Skeletal muscle cell (primary cell): ENCODE data around the gene DLGAP4.

Experiments used
- DNase-seq: peaks from one replicate; pipeline ENCODE4 v3.0.0-alpha.2; 2010; ENCODE audit warnings: low read depth
- H3K4me3 ChIP-seq: 2 replicates; pipeline ENCODE4 v1.5.1; 2011; ENCODE audit warnings: low read depth, mild to moderate bottlenecking, control low read depth, low read length, moderate library complexity

Gene DLGAP4

DNA sequence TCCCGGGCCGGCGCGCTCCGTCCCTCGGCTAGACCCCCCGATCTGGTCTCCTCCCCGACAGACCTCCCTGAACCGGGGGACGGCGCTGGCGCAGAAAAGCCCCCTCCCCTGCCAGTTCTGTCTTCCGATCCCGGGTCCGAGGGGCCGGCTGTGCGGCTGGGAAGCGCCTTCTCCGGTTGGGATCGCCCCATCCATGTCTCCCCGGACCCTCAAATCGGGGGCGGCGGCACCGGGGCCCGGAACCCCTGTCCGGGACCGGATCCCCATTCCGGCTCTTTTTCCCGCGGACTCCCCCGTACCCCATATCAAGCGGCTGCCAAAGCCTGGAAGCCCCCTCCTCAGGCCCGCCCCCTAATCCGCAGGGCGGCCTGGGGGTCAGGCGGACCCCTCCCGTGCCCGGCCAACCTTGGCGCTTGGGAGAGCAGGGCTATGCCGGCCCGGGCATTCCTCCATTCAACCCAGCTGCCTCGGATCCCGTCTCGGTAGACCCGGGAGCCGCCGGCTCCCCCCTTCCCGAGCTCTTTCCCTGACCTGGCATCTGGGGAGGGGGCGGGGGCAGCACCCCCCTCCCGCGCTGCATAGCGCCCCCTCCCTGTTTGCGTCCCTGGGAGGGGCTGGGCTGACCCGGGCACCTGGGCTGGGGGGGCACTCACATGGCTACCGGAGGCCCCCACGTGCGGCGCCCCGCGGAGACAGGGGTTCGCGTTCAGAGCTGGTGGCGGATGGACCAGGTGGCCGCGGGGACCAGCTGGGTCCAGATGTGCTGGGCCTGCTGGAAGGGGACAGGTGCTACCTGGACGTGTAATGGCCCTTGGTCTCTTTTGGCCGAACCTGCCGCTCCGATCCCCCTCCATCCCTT lies 643 bp downstream of the DLGAP4 start:
- H3K4me3 ChIP-seq, result no peak overlapping the region
- no peak for DNase-seq

DNA sequence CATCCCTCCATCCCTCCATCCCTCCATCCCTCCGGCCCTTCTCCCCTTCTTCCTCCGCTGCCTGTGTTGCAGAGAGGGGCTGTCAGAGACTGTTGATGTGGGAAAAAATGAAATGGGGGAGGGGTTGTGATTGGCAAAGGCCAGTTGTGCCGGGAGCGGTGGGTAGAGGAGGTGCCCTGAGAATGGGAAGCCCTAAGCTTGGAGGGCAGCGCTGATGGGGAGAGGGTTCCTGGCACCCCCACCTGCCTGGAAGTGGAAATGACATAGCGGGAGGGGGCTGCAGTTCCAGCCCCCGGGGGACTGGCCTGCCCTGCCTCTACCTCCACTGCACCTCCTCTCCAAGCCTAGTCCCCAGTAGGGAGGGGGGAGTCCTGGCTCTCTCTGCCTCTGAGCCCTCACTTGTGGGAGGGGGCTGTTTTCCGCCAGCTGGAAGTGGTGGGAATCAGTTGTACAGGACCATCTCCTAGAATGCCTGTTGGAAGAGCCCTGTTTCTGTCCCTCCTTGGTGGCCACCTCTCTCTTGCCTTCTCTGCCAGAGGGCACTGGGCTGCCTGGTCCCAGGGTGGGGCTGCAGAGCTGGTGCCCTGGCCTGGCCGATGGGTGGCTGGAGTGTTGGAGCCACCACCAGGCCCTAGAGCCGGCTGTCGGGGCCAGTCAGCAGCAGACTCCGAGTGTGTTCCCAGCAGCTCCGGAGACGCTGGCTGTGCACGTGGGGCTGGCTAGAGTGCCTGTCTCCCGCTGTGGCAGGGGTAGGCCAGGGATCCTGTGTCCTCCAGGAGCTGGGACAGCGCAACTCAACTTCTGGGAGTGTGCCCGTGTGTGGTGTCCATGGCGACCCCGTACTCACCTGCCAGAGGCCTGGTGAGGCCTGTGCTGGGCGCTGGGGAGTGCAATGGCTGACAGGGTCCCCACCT lies 1.5 kb downstream of the DLGAP4 start:
- no peak for DNase-seq
- no peak overlapping the region for H3K4me3 ChIP-seq

DNA sequence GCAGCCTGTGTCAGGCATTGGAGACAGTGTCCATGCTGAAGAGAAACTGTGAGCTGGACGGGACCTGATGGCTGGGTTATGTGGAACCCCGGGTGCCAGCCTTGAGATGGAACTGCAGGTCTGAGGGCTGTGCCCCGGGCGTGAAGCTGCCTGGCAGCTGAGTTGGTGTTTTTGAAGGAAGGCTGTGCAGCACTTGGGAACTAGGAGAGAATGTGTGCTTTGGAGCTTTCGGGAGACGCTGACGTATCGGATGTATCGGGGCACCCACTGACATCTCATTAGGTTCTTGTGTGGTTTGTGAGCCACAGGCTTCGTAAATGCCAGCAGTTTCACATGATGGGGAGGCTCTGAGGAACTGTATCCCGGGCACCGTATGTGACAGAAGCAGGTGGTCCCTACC lies 2.2 kb downstream of the DLGAP4 start:
- no peak overlapping the region for H3K4me3 ChIP-seq
- no peak for DNase-seq

DNA sequence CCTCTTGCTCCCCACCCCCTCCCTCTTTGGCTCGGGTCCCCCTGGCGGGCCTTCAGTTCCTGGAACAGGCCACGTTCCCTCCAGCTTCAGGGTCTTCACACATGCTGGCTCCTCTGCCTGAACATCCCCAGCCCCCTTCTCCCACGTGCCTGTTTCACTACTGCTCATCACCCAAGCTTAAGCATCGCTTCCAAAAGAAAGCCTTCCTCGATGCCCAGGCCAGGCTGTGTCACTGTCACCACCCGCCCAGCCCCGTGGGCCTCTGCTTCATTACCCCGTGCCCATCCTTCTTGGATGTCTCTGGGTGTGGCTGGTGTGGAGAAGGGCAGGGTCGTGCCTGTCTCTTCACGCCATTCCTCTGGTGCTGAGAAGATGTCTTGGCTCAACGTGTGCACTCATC lies 2.8 kb downstream of the DLGAP4 start:
- no peak for DNase-seq
- H3K4me3 ChIP-seq, result no peak overlapping the region

DNA sequence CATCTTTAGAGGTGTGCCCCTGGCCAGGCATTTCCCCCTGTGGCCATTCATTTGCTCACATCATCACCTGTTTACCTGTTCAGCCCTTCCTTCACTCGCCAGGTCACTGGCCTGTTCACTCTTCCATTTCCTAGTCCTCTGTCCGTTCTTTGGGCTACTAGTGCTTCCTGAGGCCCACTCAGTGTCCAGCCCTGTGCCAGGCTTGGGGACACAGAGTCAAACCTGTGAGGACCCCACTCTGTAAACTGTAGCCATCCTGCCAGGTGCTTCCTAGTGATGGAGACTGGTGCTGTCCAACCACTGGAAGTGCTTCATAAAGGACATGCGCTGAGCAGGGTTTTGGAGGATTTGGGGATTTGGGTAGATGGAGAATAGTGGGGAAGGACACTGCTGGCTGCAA lies 3.5 kb downstream of the DLGAP4 start:
- no peak for DNase-seq
- no peak overlapping the region for H3K4me3 ChIP-seq

DNA sequence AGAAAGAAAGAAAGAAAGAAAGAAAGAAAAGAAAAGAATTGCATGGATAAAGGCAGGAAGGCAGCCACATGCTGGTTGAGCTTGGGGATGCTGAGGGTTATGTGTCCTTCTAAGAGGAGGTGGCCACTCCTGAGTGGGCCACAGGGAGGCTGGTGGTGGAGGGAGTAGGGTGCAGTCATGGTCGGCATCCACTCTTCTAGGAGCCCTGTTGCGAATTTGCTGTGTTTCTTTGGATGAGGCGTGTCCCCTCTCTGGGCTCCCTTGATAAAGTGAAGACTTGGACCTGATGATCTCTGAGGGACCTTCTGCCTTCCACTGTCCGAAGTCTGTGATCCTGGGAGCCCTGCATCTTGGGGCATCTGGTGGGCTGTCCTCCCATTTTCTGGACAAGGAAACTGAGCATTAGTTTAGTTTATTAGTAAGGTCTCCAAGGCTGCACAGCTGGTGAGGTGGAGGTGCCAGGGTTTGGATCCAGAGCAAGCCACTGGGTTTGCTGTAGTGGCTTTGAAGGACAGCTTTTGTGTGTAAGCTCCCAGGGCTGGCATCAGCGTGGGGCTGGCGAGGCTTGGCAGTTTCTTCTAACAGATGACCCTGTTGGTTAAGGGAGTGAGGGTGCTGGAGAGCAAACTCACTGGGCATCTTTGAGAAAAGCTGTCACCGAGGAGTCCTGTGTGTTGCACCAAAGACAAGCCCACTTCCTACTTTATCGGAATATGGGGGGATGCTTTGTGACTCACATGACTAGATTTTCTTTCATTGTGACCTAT lies 4.3 kb downstream of the DLGAP4 start:
- no peak for DNase-seq
- no peak overlapping the region for H3K4me3 ChIP-seq

DNA sequence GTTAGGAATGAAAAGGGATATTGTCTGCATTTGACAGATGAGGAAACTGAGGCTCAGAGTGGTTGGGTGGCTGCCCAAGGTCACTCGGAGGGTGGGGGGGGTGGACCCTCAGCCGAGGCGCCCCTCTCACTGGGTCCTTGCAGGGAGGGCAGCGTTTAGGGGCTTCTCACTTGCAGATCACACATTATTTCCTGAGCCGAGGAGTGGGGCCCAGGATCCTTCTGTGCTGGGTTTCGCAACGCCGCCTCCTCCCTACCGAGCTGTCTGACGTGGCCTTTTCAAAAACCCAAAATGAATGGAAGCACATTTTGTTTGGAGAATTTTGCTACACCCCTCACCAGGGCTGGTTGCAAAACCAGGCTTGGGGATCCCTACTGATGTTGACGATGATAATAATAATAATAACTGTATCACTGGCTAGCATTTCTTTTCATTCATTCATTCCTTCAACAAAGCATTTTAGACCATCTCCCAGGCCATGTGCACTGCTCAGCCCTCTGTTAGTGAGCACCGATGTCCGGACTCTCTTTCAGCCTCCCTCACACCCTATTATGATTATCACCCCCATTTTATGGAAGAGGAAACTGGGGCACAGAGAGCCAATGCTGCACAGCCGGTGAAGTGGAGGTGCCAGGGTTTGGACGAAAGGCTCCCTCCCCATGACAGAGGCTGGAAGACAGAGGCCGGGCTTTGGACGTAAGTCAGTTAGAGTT lies 5.2 kb downstream of the DLGAP4 start:
- no peak for DNase-seq
- H3K4me3 ChIP-seq, result no peak overlapping the region

DNA sequence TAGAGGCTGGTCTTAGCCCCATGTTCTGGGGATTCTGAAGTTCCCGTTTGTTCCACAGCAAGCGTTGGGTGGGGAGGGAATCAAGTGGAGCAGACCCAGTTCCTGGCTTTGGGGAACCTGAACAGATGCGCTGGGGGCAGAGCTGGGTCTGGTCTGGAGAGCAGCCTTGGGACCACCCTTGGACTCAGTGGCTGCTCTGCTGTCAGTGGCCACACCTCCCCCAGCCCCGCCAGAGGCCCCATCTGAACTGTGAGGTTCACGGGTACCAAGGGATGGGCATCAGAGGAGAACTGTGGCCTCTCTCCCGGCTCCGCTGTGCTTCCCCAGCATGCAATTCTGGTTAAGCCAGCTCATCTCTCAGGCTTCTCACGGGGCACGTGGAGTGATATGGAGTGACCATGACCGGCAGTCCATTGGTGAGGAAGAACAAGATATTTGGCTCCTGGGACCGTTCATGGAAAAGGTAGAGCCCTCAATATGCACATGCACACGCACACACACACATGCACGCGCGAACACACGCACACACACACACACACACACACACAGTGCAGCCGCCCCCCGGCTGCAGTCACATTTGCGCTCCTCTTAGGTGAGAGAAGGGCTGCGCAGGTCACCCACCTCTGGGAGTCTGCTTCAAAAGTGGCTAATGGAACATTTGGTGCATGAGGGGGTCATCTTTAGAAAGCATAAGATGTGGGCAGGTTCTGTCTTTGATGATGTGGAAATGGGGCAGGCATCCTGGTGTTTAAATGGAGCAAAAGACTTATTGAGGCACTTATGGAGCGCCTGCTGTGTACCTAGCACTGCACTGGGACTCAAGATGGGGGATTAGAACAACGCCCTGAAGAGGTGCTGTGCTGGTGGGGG lies 6.0 kb downstream of the DLGAP4 start:
- no peak for DNase-seq
- H3K4me3 ChIP-seq, result no peak overlapping the region

DNA sequence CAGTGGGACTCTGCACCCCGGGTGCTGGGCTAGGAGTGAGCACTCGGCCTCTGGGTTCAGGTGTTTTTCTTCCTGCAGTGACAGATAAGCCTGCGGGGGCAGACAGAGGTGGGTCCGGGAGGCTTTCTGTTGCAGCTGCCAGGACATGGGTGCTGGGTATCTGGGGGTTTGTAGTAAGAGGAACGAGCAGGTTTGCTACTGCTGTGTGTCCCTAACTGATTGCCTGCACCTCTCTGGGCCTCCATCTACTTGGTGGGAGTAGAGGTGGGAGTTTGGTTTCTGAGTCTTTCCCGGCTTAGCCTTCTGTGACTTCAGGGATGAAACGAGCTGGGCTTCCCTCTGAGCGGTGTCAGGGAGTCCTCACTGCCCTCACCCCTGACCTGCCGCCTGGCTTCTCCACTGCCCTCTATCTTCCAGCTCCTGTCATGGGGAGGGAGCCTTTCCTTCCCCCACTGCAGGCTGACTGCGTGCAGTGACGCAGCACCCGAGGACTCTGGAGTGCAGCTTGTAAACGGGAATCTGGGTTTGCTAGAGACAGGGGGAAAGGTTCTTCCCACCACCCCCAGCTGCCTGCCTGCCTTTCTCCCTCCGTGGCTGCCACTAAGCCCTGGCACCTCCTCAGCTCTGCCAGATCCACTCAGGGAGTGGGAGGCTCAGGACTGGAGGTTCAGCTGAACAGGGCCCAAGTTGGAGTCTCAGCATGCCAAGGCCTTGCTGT lies 6.7 kb downstream of the DLGAP4 start:
- no peak for DNase-seq

DNA sequence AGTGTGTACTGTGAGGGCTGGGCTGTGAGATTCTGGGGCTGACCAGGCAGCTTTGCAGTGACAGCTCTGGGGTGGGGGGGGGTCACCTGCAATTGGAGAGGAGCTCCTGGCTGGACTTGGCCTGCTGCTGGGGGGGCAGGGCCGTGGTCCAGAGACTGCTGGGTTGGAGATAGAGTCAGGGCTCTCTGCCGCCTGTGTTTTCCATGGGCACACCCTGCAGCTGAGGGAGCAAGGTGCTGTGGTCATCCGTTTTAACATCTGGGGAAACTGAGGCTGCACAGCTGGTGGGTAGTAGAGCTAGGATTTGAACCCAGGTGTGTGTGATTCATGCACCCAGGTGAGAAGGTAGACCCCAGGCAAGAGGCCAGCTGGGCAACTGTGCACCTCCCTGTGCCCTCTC lies 7.3 kb downstream of the DLGAP4 start:
- H3K4me3 ChIP-seq, result no peak overlapping the region
- no peak for DNase-seq

More for the DNA sequence above, 6.7 kb downstream of the DLGAP4 start:
- no peak overlapping the region for H3K4me3 ChIP-seq

DNA sequence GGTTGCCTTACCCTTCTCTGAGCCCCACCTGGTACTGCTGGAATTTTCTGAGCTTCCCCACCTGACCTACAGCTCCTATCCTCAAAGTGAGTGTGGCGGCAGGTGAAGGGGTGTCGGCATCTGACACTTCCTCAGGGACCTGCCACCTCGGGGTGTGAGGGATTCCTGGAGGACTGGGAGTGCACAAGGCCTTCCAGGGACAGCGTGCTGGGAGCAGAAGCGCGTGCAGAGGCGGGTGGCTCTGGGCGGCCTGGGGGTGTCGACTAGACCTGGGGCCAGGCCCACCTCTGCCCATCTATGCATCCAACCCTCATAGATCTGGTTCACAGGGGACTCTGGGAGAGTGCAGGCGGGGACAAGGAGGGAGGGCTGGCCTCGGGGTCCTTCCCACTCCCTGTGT lies 7.8 kb downstream of the DLGAP4 start:
- H3K4me3 ChIP-seq, result no peak overlapping the region
- DNase-seq, result no peak

DNA sequence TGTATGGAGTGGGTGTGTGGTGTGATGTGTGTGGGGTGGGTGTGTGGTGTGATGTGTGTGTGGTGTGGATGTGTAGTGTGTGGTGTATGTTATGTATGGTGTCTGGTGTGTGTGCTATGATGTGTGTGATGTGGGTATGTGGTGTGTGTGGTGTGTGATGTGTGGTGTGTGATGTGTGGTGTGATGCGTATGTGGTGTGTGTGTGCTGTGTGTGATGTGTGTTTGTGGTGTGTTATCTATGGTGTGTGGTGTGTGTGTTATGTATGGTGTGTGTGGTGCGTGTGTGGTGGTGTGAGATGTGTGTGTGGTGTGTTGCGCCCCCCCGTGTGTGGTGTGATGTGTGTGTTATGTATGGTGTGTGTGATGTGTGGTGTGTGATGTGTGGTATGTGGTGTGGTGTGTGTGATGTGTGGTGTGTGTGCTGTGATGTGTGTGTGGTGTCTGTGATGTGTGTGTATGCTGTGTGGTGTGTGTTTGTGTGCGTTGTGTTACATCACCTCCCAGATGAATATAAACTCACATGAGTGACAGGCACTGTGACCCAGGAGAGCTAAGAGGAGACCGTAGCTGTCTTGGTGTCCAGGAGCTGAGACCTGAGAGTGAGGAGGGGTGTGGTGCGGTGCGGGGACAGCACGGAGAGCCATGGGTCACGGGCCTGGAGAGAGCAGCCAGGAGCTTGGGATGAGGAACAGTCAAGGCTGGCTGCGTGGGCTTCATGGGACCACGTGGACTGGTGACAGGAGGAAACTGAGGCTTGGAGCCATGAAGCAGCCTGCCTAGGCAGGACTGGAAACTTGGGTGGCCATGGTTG lies 8.8 kb downstream of the DLGAP4 start:
- H3K4me3 ChIP-seq, result no peak overlapping the region
- no peak for DNase-seq

DNA sequence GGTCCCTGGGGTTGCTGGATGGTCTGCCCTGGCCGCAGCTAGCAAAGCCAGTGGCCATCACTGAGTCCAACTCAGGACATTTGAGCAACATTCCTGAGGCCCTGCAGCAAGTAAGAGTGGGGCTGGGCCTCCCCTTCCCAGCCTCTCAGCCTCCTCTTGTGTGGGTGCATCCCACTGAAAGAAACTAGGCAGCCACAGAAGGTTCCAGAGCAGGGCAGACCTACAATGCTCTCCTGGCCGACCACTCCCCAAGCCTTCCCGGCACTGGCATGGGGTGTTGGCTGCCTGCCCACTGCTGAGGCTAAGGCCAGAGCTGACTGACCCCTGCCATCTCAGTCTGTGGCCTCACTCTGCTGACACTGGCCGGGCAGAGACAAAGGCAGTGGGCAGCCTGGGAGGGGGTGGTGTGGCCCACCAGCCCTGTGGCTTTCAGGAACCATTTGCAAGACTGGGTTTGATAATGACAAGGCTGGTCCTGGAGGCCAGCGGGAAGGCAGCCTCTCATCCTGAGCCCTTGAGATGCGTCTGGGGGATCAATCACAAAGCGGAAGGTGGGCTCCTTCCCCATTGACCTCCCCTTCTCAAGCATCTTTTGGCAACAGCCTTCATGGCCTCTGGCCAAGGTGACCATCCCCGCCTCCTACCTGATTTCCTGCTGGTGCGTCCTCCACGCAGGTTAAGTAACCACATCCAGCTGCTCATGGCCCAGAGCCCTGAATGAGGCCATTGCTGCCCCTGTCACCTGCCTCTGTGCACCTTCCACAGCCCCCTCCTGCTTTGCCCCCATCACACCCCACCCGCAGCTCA lies 9.6 kb downstream of the DLGAP4 start:
- no peak overlapping the region for H3K4me3 ChIP-seq
- no peak for DNase-seq

DNA sequence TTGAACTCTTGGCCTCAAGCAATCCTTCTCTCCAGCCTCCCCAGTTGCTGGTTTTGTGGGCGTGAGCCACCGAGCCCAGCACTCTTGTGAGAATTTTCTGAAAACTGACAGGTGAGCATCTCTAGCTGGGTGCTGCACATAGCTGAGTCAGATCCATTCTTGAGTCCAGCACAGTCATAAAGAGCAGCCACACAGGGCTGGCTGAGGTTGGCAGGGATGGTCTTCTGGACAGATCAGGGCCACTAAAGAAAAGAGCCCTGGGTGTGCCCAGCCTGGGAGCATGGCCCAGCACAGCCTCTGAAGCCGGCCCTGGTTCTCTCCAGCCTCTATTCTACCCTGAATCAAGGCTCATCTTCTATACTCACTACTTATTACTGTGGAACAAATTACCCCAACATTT lies 11.5 kb downstream of the DLGAP4 start:
- no peak overlapping the region for H3K4me3 ChIP-seq
- DNase-seq, result no peak

DNA sequence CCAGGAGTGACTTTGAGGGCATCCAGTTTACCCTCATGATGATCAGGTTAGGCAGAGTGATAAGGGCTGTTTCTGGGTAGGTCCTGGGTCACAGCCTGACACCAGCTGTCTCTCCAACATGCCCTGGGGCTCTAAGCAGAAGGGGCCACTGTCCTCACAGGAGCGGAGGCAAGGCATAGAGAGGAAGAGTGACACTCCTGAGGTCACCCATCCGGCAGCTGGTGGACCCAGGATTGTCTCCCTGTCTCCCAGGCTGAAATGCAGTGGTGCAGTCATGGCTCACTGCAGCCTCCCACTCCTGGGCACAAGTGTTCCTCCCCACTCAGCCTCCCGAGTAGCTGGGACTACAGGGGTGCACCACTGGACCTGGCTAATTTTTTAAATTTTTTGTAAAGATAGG lies 12.0 kb downstream of the DLGAP4 start:
- DNase-seq, result no peak

More for the DNA sequence above, 12.0 kb downstream of the DLGAP4 start:
- H3K4me3 ChIP-seq, result no peak overlapping the region
